Skeletal muscle satellite cell (primary cell): ENCODE data around the gene EPC2.
A peak's percentile ranks its signal among the peaks of the same experiment; 100 is the strongest.

Experiments
- H3K27me3 ChIP-seq: 2 replicates; pipeline ENCODE4 v1.7.0; 2013; ENCODE audit warnings: low read length; ENCODE audit not compliant: control insufficient read depth, insufficient read depth
- H3K36me3 ChIP-seq: 2 replicates; pipeline ENCODE4 v1.7.0; 2013; ENCODE audit warnings: mild to moderate bottlenecking, control low read depth, low read length; ENCODE audit not compliant: insufficient read depth
- H3K4me1 ChIP-seq: 2 replicates; pipeline ENCODE4 v1.7.0; 2013; ENCODE audit warnings: low read length; ENCODE audit not compliant: control insufficient read depth, insufficient read depth
- H3K4me2 ChIP-seq: 2 replicates; pipeline ENCODE4 v1.7.0; 2013; ENCODE audit warnings: mild to moderate bottlenecking, low read length
- H3K4me3 ChIP-seq: 2 replicates; pipeline ENCODE4 v1.7.0; 2013; ENCODE audit warnings: low read length
- H3K9ac ChIP-seq: 2 replicates; pipeline ENCODE4 v1.7.0; 2013; ENCODE audit warnings: mild to moderate bottlenecking, low read depth, low read length, moderate library complexity
- H3K9me3 ChIP-seq: replicated peaks from 2 replicates; pipeline ENCODE4 v1.7.0; 2013; ENCODE audit warnings: mild to moderate bottlenecking, control low read depth, low read length

The EPC2 gene

DNA sequence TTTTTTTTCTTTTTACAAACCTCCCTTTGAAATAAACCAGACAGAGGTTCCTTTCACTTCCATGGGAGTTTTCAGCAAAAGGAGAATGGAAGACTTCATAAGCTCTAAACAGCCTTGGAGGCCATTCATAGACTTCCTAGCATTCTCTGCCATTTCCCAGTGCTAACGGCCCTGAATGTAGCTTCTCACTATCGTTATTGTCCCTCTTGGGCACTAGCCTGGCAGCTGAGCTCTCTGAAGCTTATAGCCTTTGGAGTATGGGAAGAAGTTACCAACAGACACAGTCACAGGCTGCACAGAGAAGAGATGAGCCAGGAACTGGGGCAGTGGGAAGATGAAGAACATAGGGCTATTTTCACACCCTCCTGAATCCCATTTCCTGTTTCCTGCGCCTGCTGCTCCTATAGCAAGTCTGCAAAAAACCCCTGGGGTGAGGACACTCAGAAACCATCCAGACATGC lies 29.1 kb upstream of the EPC2 start:
- Histone ChIP-seq H3K36me3 (no peaks in the 10 kb centered on the region), H3K9ac (no peak overlapping the region), H3K4me1 (peaks cover 8% of the 10 kb centered on the region), H3K4me2 (no peak overlapping the region), H3K4me3 (no peak overlapping the region), H3K9me3 (no peaks in the 10 kb centered on the region), H3K27me3 (peaks cover 17% of the 10 kb centered on the region)

DNA sequence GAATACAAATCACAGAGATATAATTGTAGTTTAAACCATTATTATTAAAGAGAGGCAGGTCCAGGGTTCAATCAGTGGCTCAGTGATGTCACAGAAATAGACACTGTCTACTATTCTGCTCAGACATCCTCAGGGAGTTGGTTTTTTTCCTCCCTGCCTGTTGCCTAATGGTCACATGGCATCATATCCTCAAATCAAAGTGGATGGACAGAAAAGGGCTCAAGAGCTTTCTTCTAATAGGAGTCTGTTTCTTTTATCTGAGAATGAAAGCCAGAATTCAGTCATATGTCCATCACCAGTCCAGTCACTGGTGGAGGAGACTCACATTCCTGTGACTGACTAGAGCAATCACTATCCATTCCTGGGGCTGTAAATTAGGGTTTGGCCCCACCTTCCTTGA lies 27.9 kb upstream of the EPC2 start:
- H3K36me3 ChIP-seq = no peaks in the 10 kb centered on the region
- peaks cover 8% of the 10 kb centered on the region for H3K4me1 ChIP-seq
- H3K27me3 ChIP-seq = peaks cover 13% of the 10 kb centered on the region
- no peaks in the 10 kb centered on the region for H3K9me3 ChIP-seq
- no peak overlapping the region for H3K9ac ChIP-seq
- H3K4me3 ChIP-seq = no peak overlapping the region
- no peak overlapping the region for H3K4me2 ChIP-seq

DNA sequence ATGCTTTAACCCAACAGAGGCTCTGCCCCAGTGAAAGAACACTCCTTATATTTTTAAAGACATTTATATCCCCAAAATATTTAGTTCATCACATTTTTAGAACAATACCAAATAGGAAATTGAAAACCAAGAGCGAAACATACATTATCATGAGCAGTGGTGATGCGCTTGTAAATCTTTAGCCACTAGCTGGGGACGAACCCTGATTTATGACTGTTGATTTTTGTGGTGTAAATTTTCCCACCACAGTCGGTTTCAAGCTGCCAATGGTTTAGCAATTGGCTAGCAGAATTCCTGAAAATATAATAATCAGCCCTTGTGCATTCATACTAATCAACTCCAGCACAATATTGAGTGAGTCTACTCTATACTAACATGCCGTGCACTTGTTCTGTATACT lies 27.3 kb upstream of the EPC2 start:
- H3K27me3 ChIP-seq = peaks cover 13% of the 10 kb centered on the region
- H3K4me1 ChIP-seq = peaks cover 8% of the 10 kb centered on the region
- H3K4me3 ChIP-seq = no peak overlapping the region
- H3K4me2 ChIP-seq = no peak overlapping the region
- no peaks in the 10 kb centered on the region for H3K36me3 ChIP-seq
- no peak overlapping the region for H3K9ac ChIP-seq
- H3K9me3 ChIP-seq = no peaks in the 10 kb centered on the region

DNA sequence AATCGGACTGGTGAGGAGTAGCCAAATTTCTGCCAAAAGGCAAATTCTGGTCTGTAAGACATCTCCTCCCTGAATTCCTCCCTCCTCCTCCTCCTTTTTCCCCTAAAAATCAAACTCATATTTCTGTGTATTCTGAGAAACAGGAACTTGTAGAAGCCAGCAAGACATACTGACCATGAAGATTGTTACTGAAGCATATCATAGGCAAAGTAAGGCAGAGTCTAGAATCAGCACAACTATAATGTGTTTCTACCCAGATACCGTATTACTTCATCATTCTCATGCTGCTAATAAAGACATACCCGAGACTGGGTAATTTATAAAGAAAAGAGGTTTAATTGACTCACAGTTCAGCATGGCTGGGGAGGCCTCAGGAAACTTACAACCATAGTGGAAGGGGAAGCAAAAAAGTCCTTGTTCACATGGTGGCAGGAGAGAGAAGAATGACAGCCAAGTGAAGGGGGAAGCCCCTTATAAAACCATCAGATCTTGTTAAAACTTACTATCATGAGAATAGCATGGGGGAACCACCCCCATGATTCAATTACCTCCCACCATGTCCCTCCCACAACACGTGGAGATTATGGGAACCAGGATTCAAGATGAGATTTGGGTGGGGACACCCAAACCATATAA lies 24.9 kb upstream of the EPC2 start:
- H3K4me2 ChIP-seq = no peak overlapping the region
- no peaks in the 10 kb centered on the region for H3K9me3 ChIP-seq
- H3K4me1 ChIP-seq = peaks cover 1% of the 10 kb centered on the region
- H3K9ac ChIP-seq = no peak overlapping the region
- H3K36me3 ChIP-seq = no peaks in the 10 kb centered on the region
- H3K4me3 ChIP-seq = no peak overlapping the region
- peaks cover 13% of the 10 kb centered on the region for H3K27me3 ChIP-seq

DNA sequence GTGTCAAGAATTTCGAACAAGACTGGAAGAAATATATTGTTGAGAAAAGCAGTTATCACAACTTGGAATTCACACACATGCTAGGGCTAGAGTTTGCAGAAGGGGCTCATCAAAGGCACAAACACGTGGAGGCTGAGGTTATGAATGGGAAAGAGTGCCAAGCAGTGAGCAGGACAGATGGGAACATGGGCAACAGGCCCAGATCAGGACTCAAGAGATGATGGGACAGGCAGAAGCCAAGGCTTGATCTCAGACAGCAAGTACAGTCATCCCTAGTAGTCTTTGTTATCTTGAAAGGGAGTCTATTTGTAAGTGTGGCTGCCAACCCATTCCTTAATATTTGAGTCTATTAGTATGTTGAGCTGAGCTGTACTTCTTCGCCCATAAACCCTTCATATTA lies 22.2 kb upstream of the EPC2 start:
- no peak overlapping the region for H3K9ac ChIP-seq
- H3K4me2 ChIP-seq = no peak overlapping the region
- H3K9me3 ChIP-seq = no peaks in the 10 kb centered on the region
- no peak overlapping the region for H3K4me3 ChIP-seq
- H3K27me3 ChIP-seq = peaks cover 4% of the 10 kb centered on the region
- H3K36me3 ChIP-seq = no peaks in the 10 kb centered on the region
- no peaks in the 10 kb centered on the region for H3K4me1 ChIP-seq

DNA sequence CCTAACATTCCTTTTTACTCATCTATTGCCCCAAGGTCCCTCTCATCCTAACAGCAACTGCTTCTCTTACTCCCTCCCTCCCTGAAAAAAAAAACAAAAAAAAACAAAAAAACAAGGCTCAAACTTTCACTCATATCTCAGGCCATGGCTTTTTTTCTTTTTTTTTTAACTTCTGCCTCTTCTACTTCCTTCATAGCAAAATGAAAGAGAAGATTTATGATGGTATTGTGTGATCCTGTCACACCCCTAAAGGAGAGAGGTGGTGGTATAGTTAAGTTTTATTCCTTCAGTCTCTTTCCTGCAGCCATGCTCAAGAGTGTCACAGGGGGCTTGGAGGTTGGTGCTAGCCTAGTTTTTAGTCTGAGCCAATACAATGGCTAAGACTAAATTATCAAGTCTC lies 21.5 kb upstream of the EPC2 start:
- Histone ChIP-seq H3K36me3 (no peaks in the 10 kb centered on the region), H3K9ac (no peak overlapping the region), H3K27me3 (peaks cover 8% of the 10 kb centered on the region), H3K9me3 (no peaks in the 10 kb centered on the region), H3K4me2 (no peak overlapping the region), H3K4me1 (no peaks in the 10 kb centered on the region), H3K4me3 (no peak overlapping the region)

DNA sequence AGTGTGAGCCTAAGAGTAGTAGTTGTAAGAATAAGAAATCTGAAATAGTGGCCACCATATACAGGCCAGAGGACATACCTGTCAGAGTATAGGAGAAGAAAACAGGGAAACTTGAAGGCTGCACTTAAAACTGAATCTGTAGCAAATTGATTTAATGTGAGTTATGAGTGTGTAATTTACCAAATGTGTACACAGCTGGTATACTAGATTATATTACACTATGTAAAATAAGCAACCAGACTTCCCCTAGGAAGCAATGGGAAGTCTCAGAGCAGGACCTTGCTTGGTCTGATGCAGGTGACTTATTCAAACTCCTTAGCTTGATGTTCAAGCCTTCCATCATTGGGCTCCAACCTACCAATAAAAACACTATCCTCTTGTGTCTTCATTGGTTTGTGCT lies 17.3 kb upstream of the EPC2 start:
- no peak overlapping the region for H3K4me3 ChIP-seq
- H3K36me3 ChIP-seq = no peaks in the 10 kb centered on the region
- no peaks in the 10 kb centered on the region for H3K4me1 ChIP-seq
- H3K9ac ChIP-seq = no peak overlapping the region
- H3K4me2 ChIP-seq = no peak overlapping the region
- peaks cover 8% of the 10 kb centered on the region for H3K27me3 ChIP-seq
- H3K9me3 ChIP-seq = no peaks in the 10 kb centered on the region

DNA sequence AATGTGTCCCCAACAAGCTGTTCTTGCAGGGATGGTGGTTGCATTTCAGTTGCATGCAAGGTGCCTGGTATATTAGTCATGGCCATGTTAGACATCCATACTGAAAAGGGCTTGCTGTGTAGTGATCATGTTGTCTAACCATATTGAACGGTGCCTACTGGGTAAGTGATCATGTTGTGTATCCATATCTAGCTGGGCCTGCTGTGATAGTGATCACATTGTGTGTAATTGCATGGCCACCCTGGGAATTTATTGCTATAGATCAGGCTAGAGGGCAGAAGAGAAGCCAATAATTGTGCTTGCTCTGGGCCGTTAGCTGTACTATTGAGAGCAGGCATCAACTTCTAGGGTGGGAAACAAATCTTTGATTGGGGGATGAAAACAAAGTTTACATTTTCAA lies 9.8 kb upstream of the EPC2 start:
- Histone ChIP-seq H3K4me1 (no peaks in the 10 kb centered on the region), H3K36me3 (no peaks in the 10 kb centered on the region), H3K9me3 (no peaks in the 10 kb centered on the region), H3K27me3 (peaks cover 8% of the 10 kb centered on the region), H3K4me3 (no peak overlapping the region), H3K4me2 (no peak overlapping the region), H3K9ac (no peak overlapping the region)

DNA sequence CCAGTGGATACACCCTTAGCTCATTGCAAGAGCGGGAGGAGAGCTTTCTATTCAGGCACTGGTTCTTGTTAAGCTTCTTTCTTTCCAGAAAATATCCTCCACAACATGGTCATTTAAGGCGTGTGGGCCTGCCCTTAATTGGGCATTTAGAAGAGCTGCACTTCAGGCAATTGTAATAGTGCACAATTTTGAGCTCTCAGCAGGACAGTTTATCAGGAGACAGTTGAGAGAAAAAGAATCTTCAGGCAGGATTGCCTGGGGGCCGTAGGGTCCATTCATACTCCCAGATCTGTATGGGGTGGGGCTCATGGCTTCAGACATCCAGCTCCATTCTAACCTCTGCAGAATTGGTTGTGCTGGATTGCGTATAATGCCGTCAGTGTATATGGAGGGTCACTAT lies 6.0 kb upstream of the EPC2 start:
- no peaks in the 10 kb centered on the region for H3K36me3 ChIP-seq
- peaks cover 5% of the 10 kb centered on the region for H3K4me1 ChIP-seq
- no peak overlapping the region for H3K9ac ChIP-seq
- no peaks in the 10 kb centered on the region for H3K9me3 ChIP-seq
- H3K4me3 ChIP-seq = no peak overlapping the region
- H3K27me3 ChIP-seq = peaks cover 13% of the 10 kb centered on the region
- H3K4me2 ChIP-seq = no peak overlapping the region

DNA sequence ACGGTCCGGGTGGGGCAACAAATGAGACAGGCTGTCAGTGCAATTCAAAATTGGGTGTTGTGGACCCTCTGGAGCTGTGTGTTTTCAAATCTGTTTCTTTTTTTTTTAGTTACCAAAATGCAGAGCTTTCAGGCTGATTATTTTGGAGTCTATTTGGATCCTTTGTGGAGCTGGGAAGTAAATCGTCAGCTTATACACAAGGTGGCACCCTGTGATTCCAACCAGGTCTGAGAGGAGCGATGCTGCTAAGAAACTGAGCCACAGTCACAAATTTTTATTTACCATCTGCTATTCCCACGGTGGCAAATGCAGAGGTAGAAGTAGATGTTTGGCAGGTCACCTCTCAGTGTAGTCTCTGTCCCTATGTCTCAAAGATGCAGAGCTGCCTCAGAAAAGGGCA lies 3.8 kb upstream of the EPC2 start:
- Histone ChIP-seq H3K4me3 (no peak overlapping the region), H3K36me3 (no peaks in the 10 kb centered on the region), H3K9ac (no peak overlapping the region), H3K4me2 (no peak overlapping the region), H3K9me3 (no peaks in the 10 kb centered on the region), H3K27me3 (peaks cover 5% of the 10 kb centered on the region), H3K4me1 (peaks cover 9% of the 10 kb centered on the region)

DNA sequence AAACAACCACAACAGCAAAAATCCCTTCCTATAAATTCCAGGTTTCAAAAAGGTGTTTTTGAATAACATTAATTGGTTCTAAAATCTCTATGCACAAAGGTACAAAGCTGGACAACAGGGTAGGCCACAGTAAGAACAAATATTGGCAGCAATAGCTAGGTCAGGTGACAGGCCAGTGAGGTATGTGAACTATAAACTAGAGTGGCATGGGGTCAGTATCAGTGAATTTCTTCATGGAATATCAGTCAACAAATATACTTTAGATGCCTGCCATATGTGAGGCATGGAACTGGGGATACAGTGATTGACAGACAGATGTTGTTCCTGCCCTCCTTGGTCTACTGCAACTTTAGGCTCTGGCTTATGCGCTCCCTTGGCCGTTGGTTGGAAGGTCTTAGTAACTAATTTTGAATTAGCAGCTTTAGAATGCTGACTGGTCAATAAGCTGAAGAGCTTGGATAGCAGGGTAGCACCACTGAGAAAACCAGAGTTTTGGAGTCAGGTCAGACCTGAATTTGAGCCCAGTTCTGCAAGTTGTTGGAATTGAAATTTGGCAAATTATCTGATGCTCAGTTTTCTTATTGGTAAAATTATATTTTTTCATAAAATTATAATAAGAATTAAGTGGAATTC lies 2.3 kb upstream of the EPC2 start:
- Histone ChIP-seq H3K36me3 (no peaks in the 10 kb centered on the region), H3K9ac (no peak overlapping the region), H3K4me3 (no peak overlapping the region), H3K27me3 (peaks cover 5% of the 10 kb centered on the region), H3K4me1 (peaks cover 9% of the 10 kb centered on the region), H3K4me2 (no peak overlapping the region), H3K9me3 (no peaks in the 10 kb centered on the region)

DNA sequence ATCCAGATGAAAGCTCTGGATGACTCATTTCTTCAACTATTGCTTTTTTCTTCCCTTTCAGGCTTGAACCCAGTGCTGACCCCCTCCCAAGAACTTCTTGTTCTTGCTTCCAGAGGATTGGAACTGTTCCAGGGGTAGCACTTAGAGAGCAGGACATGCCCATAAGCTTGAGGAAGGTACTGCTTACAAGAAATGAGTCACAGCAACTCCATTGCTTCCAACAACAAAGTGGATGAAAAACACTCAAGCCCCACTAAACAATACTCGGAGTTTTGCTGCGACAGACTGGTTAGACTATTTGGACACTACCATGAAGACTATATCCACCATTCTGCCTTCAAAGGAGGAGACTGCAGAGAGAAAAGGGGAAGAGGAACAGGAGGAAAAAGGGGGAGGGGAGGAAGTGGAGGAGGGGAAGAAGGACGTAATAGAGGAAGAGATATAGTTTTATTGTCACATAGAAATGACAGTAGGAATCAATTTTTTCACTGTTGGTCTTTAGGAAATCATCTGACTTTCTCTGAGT lies 1.6 kb upstream of the EPC2 start:
- Histone ChIP-seq H3K4me1 (peaks cover 9% of the 10 kb centered on the region), H3K27me3 (peaks cover 5% of the 10 kb centered on the region), H3K9ac (no peak overlapping the region), H3K4me3 (no peak overlapping the region), H3K4me2 (peak overlapping the region; percentile 98), H3K9me3 (no peaks in the 10 kb centered on the region), H3K36me3 (no peaks in the 10 kb centered on the region)
